Right lobe of liver (tissue), 4 donors: ENCODE data around the gene PDE7B.

ENCODE experiments used
- CTCF ChIP-seq, 4 donors: fragments of 200-600 bp in 3 of 4; fragments of 450-650 bp in 1 of 4; IDR thresholded peaks; one replicate each; pipeline versions ENCODE4 v1.5.1 to v1.8.0; 2016 to 2022; ENCODE audit warnings: antibody characterized with exemption in 4 of 4, mild to moderate bottlenecking in 2 of 4
- POLR2A ChIP-seq: fragments of 450-650 bp; IDR thresholded peaks from one replicate; pipeline ENCODE4 v1.6.1; 2017; ENCODE audit warnings: antibody characterized with exemption, mild to moderate bottlenecking
- donor health status: DM: no; HTN: no; CAD: no.
- donor health status: DM: no; HTN: no; CAD: no.
- donor health status: DM: no; HTN: yes; CAD: no.

DNA sequence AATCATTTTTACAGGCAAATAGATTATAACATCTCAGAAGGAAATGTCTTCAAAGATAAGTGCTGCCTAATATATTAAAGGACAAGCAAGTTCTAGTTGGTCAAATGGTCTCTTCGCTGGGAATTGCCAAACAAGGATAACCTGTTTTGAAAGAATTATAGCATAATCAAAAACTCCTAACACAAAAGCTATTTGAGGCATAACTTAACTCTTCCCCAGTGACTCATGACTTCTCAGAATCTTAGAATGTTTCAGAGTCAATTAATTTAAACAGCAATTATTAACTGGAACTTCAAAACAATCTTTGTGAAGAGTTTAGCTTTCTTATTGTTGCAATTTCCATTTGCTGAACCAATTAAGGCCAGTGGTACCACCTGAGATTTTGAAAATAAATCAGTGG lies 272.0 kb downstream of the PDE7B start:
- no peak for TF ChIP-seq CTCF (IDR thresholded peaks at IDR 0.05)
- TF ChIP-seq POLR2A = no peak
